Thoracic aorta (tissue), 2 donors: Measurements from ENCODE around the gene AUTS2. TPM values are rescaled to one million over a fixed set of nuclear protein-coding genes. Genes with fewer than 3 reads are reported as not detected.

Source experiments
- ATAC-seq: fragments of 150-250 bp; one replicate; pipeline ENCODE4 v1.8.0; 2017; ENCODE audit warnings: low read depth; ENCODE audit not compliant: insufficient number of reproducible peaks, low FRiP score
- DNase-seq: peaks from one replicate; pipeline ENCODE4 v3.0.0-alpha.2; 2020; ENCODE audit warnings: low spot score
- H3K27ac ChIP-seq, 2 donors: fragments of 200-600 bp; sonication (generic); 1 replicate in 1 of 2; 2 replicates in 1 of 2; pipeline ENCODE4 v1.5.1; 2016; ENCODE audit warnings: mild to moderate bottlenecking in 2 of 2, moderate library complexity in 2 of 2
- H3K27me3 ChIP-seq: fragments of 200-600 bp; sonication (generic); replicated peaks from 2 replicates; pipeline ENCODE4 v1.6.0; 2016; ENCODE audit warnings: mild to moderate bottlenecking; ENCODE audit not compliant: insufficient read depth
- H3K36me3 ChIP-seq: fragments of 200-600 bp; sonication (generic); one replicate; pipeline ENCODE4 v1.5.1; 2016
- H3K4me1 ChIP-seq, 2 donors: fragments of 200-600 bp; sonication (generic); 1 replicate in 1 of 2; 2 replicates in 1 of 2; pipeline versions ENCODE4 v1.5.1 to v1.6.0; 2016; ENCODE audit warnings: low read depth in 2 of 2, mild to moderate bottlenecking in 1 of 2; ENCODE audit not compliant: control insufficient read depth in 1 of 2
- H3K4me3 ChIP-seq: fragments of 200-600 bp; sonication (generic); 2 replicates; pipeline ENCODE4 v1.5.1; 2016; ENCODE audit warnings: mild to moderate bottlenecking
- H3K9me3 ChIP-seq: fragments of 200-600 bp; sonication (generic); 2 replicates; pipeline ENCODE4 v1.5.1; 2016
- total RNA-seq, 2 donors: library from RNA; depleted of rRNA; stranded (reverse); fragments of >200 nt; gene quantifications; one replicate each; pipeline versions ENCODE4 v1.1.0 to v1.2.3, GENCODE V29; 2016
- TF ChIP-seq, protein P1 (sequence below): fragments of 200-600 bp; sonication (generic); IDR thresholded peaks from one replicate; pipeline ENCODE4 v1.5.1; 2019; ENCODE audit warnings: antibody characterized with exemption

Gene AUTS2
- total RNA-seq, 2 donors from 2014 or later = 49.4 to 101 TPM

DNA sequence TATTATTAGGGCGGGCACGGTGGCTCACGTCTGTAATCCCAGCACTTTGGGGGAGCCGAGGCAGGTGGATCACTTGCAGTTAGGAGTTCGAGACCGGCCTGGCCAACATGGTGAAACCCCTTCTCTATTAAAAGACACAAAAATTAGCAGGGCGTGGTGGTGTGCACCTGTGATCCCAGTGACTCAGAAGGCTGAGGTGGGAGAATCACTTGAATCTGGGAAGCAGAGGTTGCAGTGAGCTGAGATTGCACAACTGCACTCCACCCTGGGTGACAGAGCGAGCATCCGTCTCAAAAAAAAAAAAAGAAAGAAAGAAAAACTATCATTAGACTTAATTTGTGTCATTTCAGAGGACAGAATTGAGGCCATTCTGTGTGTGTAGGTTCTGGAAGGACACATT is 780.9 kb downstream of the AUTS2 start:
- TF ChIP-seq, protein P1, sequence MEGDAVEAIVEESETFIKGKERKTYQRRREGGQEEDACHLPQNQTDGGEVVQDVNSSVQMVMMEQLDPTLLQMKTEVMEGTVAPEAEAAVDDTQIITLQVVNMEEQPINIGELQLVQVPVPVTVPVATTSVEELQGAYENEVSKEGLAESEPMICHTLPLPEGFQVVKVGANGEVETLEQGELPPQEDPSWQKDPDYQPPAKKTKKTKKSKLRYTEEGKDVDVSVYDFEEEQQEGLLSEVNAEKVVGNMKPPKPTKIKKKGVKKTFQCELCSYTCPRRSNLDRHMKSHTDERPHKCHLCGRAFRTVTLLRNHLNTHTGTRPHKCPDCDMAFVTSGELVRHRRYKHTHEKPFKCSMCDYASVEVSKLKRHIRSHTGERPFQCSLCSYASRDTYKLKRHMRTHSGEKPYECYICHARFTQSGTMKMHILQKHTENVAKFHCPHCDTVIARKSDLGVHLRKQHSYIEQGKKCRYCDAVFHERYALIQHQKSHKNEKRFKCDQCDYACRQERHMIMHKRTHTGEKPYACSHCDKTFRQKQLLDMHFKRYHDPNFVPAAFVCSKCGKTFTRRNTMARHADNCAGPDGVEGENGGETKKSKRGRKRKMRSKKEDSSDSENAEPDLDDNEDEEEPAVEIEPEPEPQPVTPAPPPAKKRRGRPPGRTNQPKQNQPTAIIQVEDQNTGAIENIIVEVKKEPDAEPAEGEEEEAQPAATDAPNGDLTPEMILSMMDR = no peak
- Histone ChIP-seq H3K27ac (no peak overlapping the region), H3K4me1 (peaks cover 32 to 71% of the 10 kb centered on the region in 2 donors), H3K27me3 (no peaks in the 10 kb centered on the region), H3K4me3 (no peak overlapping the region), H3K9me3 (no peaks in the 10 kb centered on the region), H3K36me3 (no peaks in the 10 kb centered on the region)
- ATAC-seq (no peak), DNase-seq (no peak)

DNA sequence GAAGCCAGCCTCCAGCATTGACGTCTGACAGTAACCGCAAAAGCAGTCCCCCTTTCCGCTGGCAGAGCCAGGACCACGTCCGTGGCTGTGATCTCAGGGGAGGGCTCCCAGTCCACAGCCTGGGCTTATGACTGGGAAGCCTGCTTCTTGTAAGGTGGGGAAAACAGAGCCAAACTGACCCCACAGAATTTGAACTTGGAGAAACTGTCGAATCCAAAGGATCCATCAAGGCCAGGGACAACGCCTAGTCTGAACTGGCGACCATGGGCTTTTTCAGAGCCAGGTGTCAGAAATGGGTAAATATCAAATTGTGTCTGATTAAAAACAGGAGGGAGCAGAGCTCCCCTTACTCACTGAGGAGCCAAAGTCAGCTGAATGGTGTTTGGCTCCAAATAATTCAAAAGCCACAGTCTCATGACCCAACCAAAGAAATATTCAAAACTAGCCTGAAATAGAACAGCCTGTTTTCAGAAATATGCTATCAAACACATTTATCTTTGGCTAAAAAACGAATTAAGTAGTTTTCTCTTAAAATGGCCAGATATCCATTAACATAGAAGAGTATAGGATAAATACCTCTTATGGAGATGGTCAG is 782.2 kb downstream of the AUTS2 start:
- no peak for DNase-seq
- peak; percentile 58 for ATAC-seq
- Histone ChIP-seq H3K27me3 (no peaks in the 10 kb centered on the region), H3K27ac (peak overlapping the region; percentile 74 to 87), H3K4me1 (peaks cover 34 to 72% of the 10 kb centered on the region in 2 donors), H3K9me3 (no peaks in the 10 kb centered on the region), H3K4me3 (peak overlapping the region; percentile 41), H3K36me3 (no peaks in the 10 kb centered on the region)
- TF ChIP-seq, protein P1 = no peak

GRCh38 chr7:70383066-70383782 is 784.9 kb downstream of the AUTS2 start:
- no peak for ATAC-seq
- TF ChIP-seq, protein P1 = no peak
- no peaks in the 10 kb centered on the region for H3K9me3 ChIP-seq
- H3K4me1 ChIP-seq = peaks cover 37 to 84% of the 10 kb centered on the region in 2 donors
- no peak for DNase-seq
- no peak overlapping the region for H3K4me3 ChIP-seq
- no peak overlapping the region for H3K27ac ChIP-seq
- H3K27me3 ChIP-seq = no peaks in the 10 kb centered on the region
- H3K36me3 ChIP-seq = no peaks in the 10 kb centered on the region

GRCh38 chr7:70384024-70384423 is 785.7 kb downstream of the AUTS2 start:
- Histone ChIP-seq H3K9me3 (no peaks in the 10 kb centered on the region), H3K27me3 (no peaks in the 10 kb centered on the region), H3K4me1 (peaks cover 39 to 91% of the 10 kb centered on the region in 2 donors), H3K4me3 (no peak overlapping the region), H3K36me3 (no peaks in the 10 kb centered on the region), H3K27ac (no peak overlapping the region)
- TF ChIP-seq, protein P1 = no peak
- DNase-seq (no peak), ATAC-seq (no peak)

DNA sequence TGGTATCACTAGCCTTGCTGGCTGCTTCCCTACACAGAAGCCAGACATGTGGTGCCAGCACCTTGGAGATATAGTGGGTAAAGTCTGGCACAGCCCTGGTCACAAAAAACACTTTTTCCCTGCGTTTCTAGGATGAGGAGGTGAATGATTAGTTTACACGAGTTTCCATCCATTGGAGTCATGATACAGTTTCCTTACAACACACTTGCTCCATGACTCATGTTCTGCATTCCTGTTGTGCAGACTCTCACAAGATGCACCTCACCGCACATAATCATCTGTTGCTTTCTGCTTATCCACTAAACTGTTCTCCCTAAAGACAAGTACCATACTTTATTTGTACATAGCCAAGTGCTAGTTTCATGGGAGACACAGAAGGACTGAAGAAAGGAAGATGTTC is 786.6 kb downstream of the AUTS2 start:
- TF ChIP-seq, protein P1 = no peak
- ATAC-seq (no peak), DNase-seq (no peak)
- Histone ChIP-seq H3K4me1 (peaks cover 43 to 91% of the 10 kb centered on the region in 2 donors), H3K27me3 (no peaks in the 10 kb centered on the region), H3K4me3 (no peak overlapping the region), H3K27ac (no peak overlapping the region), H3K36me3 (no peaks in the 10 kb centered on the region), H3K9me3 (no peaks in the 10 kb centered on the region)
